B cell (primary cell): Measurements from ENCODE around the gene SS18L1. TPM values are rescaled to one million over a fixed set of nuclear protein-coding genes. Genes with fewer than 3 reads are reported as not detected.

Experiments
- ATAC-seq: fragments of 200-7000 bp; cut with Tn5 transposase; one replicate; pipeline ENCODE4 v1.10.0; 2021; ENCODE audit warnings: low read depth, mild to moderate bottlenecking, moderate number of reproducible peaks, moderate library complexity
- CTCF ChIA-PET: fragments of 350-600 bp; sonication (Branson Sonifier 250); formaldehyde crosslinking; loops from one replicate; lab custom pipeline; 2021; ENCODE audit warnings: antibody characterized with exemption, inconsistent platforms; lab: Charles Lee
- POLR2A ChIA-PET: fragments of 350-600 bp; sonication (Branson Sonifier 250); formaldehyde crosslinking; loops from one replicate; lab custom pipeline; 2021; ENCODE audit warnings: antibody characterized with exemption; lab: Charles Lee
- DNase-seq: peaks from one replicate; pipeline ENCODE4 v3.0.0; 2013
- H2AFZ ChIP-seq: 2 replicates; pipeline ENCODE4 v1.6.1; 2012; ENCODE audit warnings: mild to moderate bottlenecking, low read depth, low read length; ENCODE audit not compliant: insufficient read depth, poor library complexity, severe bottlenecking
- H3K27ac ChIP-seq, 2 donors: 1 replicate in 1 of 2; 2 replicates in 1 of 2; pipeline ENCODE4 v1.5.1; 2012 to 2013; ENCODE audit warnings: low read length in 2 of 2, mild to moderate bottlenecking in 2 of 2, moderate library complexity in 1 of 2
- H3K27me3 ChIP-seq, 4 experiments: fragments of 200-600 bp in 1 of 4; sonication (generic) in 1 of 4; replicated peaks in 1 of 4; 1 replicate in 2 of 4; 2 replicates in 2 of 4; pipeline versions ENCODE4 v1.6.1 to v1.7.0; 2013 to 2016; ENCODE audit warnings: low read length in 3 of 4, mild to moderate bottlenecking in 2 of 4, mixed read lengths in 1 of 4, moderate library complexity in 1 of 4; ENCODE audit not compliant: insufficient read depth in 4 of 4, control insufficient read depth in 3 of 4; ENCODE audit errors: control extremely low read depth in 1 of 4
- H3K36me3 ChIP-seq, 2 experiments: replicated peaks in 1 of 2; 1 replicate in 1 of 2; 2 replicates in 1 of 2; pipeline versions ENCODE4 v1.6.1 to v1.7.1; 2013; ENCODE audit warnings: low read length in 1 of 2; ENCODE audit not compliant: insufficient read depth in 2 of 2, control insufficient read depth in 1 of 2; ENCODE audit errors: control extremely low read depth in 1 of 2, extremely low read depth in 1 of 2
- H3K4me1 ChIP-seq, 2 donors: fragments of 200-600 bp in 1 of 2; sonication (generic) in 1 of 2; 1 replicate in 1 of 2; 2 replicates in 1 of 2; pipeline versions ENCODE4 v1.5.1 to v1.6.1; 2013 to 2017; ENCODE audit warnings: low read length in 2 of 2; ENCODE audit not compliant: control insufficient read depth in 2 of 2, insufficient read depth in 2 of 2
- H3K4me2 ChIP-seq: replicated peaks from 2 replicates; pipeline ENCODE3; 2012; ENCODE audit warnings: mild to moderate bottlenecking, low read depth, low read length; ENCODE audit not compliant: poor library complexity, severe bottlenecking
- H3K4me3 ChIP-seq, 5 experiments: fragments of 200-600 bp in 1 of 5; sonication (generic) in 1 of 5; 1 replicate in 3 of 5; 2 replicates in 2 of 5; pipeline versions ENCODE4 v1.5.1 to v1.7.0; 2011 to 2016; ENCODE audit warnings: low read length in 4 of 5, mild to moderate bottlenecking in 4 of 5, low read depth in 2 of 5, control low read depth in 1 of 5, moderate library complexity in 1 of 5; ENCODE audit not compliant: insufficient read depth in 1 of 5; ENCODE audit errors: control extremely low read depth in 1 of 5, extremely low read depth in 1 of 5
- H3K79me2 ChIP-seq: fragments of 200-600 bp; sonication (generic); one replicate; pipeline ENCODE4 v1.6.0; 2016; ENCODE audit warnings: low read length; ENCODE audit not compliant: control insufficient read depth, insufficient read depth
- H3K9ac ChIP-seq: fragments of 200-600 bp; sonication (generic); 2 replicates; pipeline ENCODE4 v1.6.1; 2017; ENCODE audit warnings: mild to moderate bottlenecking, low read length, moderate library complexity
- H3K9me3 ChIP-seq, 3 donors: one replicate each; pipeline versions ENCODE4 v1.6.1 to v1.7.1; 2013; ENCODE audit warnings: low read length in 2 of 3; ENCODE audit not compliant: control insufficient read depth in 2 of 3, insufficient read depth in 1 of 3; ENCODE audit errors: control extremely low read depth in 1 of 3
- H4K20me1 ChIP-seq: 2 replicates; pipeline ENCODE4 v1.6.0; 2012; ENCODE audit warnings: mild to moderate bottlenecking, low read length; ENCODE audit not compliant: insufficient read depth, control insufficient read depth, poor library complexity, severe bottlenecking
- H3K27ac Mint-ChIP-seq: one replicate; pipeline ENCODE4 v1.8.0; 2021; ENCODE audit warnings: mixed read lengths
- H3K27me3 Mint-ChIP-seq: one replicate; pipeline ENCODE4 v1.8.0; 2021; ENCODE audit warnings: mixed read lengths
- H3K4me1 Mint-ChIP-seq: one replicate; pipeline ENCODE4 v1.8.0; 2021; ENCODE audit warnings: mixed read lengths
- H3K4me3 Mint-ChIP-seq: one replicate; pipeline ENCODE4 v1.8.0; 2021; ENCODE audit warnings: mixed read lengths
- H3K9me3 Mint-ChIP-seq: one replicate; pipeline ENCODE4 v1.8.0; 2022; ENCODE audit warnings: mixed read lengths; ENCODE audit not compliant: insufficient read depth
- CTCF ChIP-seq: fragments of 200-600 bp; IDR thresholded peaks from one replicate; pipeline ENCODE4 v1.8.0; 2022; ENCODE audit warnings: antibody characterized with exemption, mild to moderate bottlenecking
- EZH2 ChIP-seq: IDR thresholded peaks from 2 replicates; pipeline ENCODE4 v1.6.1; 2012; ENCODE audit warnings: borderline replicate concordance, low read depth, mild to moderate bottlenecking, moderate library complexity, low read length; ENCODE audit not compliant: insufficient read depth, poor library complexity, severe bottlenecking
- WGBS: methylation state at CpG from one replicate; pipeline ENCODE4 v1.1.5; 2013; ENCODE audit warnings: missing lambda C conversion rate; ENCODE audit not compliant: insufficient coverage; 5-methylcytosine and 5-hydroxymethylcytosine counted together
- intact Hi-C: fragments of 100-400 bp; cut with micrococcal nuclease; formaldehyde crosslinking; loops from one replicate; pipeline ENCODE4 v1.10.0; 2022
- polyA plus RNA-seq: library from polyadenylated mRNA; depleted of rRNA; stranded (reverse); fragments of >200 nt; gene quantifications from 2 replicates; pipeline ENCODE4 v1.2.3, GENCODE V29; 2012
- total RNA-seq, 2 donors: library from RNA; stranded (reverse); fragments of 120-200 nt in 1 of 2; gene quantifications; 1 replicate in 1 of 2; 2 replicates in 1 of 2; pipeline versions ENCODE4 v1.2.3 to v1.2.4, GENCODE V29; 2013 to 2022

The SS18L1 gene
- total and polyA plus RNA-seq, 2 donors (not counting 1 experiment from before 2014, with no cell fraction given), result 15.4 to 20.7 TPM

DNA sequence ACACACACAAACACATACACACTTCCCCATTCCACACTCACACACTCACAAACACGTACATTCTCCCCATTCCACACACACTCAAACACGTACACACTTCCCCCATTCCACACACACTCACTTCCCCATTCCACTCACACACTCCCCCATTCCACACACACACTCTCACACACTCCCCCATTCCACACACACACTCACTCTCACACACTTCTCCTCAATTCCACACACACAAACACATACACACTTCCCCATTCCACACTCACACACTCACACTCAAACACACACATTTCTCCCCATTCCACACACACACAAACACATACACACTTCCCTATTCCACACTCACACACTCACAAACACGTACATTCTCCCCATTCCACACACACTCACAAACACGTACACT is 86.1 kb downstream of the SS18L1 start:
- H3K4me3 Mint-ChIP-seq, result no peak overlapping the region
- intact Hi-C loops, result no loop called here
- no peak overlapping the region for H3K27ac Mint-ChIP-seq
- Histone ChIP-seq H4K20me1 (no peaks in the 10 kb centered on the region), H3K79me2 (no peaks in the 10 kb centered on the region), H2AFZ (no peak overlapping the region), H3K27me3 (peaks cover 0 to 27% (median 1%) of the 10 kb centered on the region in 4 experiments), H3K36me3 (no peaks in the 10 kb centered on the region), H3K9ac (no peak overlapping the region), H3K4me1 (no peaks in the 10 kb centered on the region), H3K27ac (no peak overlapping the region), H3K4me2 (no peak overlapping the region), H3K4me3 (no peak overlapping the region), H3K9me3 (peaks cover 0 to 20% (median 5%) of the 10 kb centered on the region in 3 donors)
- H3K9me3 Mint-ChIP-seq, result no peaks in the 10 kb centered on the region
- H3K4me1 Mint-ChIP-seq, result no peaks in the 10 kb centered on the region
- POLR2A ChIA-PET, result no interaction called here
- TF ChIP-seq EZH2, result no peak
- TF ChIP-seq CTCF, result no peak
- CTCF ChIA-PET, result no interaction called here
- DNase-seq, result no peak
- ATAC-seq, result no peak
- H3K27me3 Mint-ChIP-seq, result peaks cover 17% of the 10 kb centered on the region
- WGBS, result 47% methylated on average over 4 of the region's 4 CpGs

GRCh38 chr20:62230276-62230675 is 86.7 kb downstream of the SS18L1 start:
- ChIA-PET CTCF (no interaction called here), POLR2A (no interaction called here)
- no peak for DNase-seq
- Histone ChIP-seq H3K27me3 (peaks cover 0 to 24% (median 1%) of the 10 kb centered on the region in 4 experiments), H3K4me1 (no peaks in the 10 kb centered on the region), H3K9ac (no peak overlapping the region), H3K36me3 (no peaks in the 10 kb centered on the region), H3K79me2 (no peaks in the 10 kb centered on the region), H4K20me1 (no peaks in the 10 kb centered on the region), H3K4me2 (no peak overlapping the region), H3K9me3 (peaks cover 0 to 20% (median 5%) of the 10 kb centered on the region in 3 donors), H2AFZ (no peak overlapping the region), H3K27ac (no peak overlapping the region), H3K4me3 (no peak overlapping the region)
- Mint-ChIP-seq H3K9me3 (no peaks in the 10 kb centered on the region), H3K4me1 (no peaks in the 10 kb centered on the region), H3K27me3 (peaks cover 12% of the 10 kb centered on the region), H3K4me3 (no peak overlapping the region), H3K27ac (no peak overlapping the region)
- intact Hi-C loops, result no loop called here
- 98% methylated on average over 2 of the region's 2 CpGs for WGBS
- ATAC-seq, result no peak
- no peak for TF ChIP-seq CTCF
